HCT116 (cell line): ENCODE data around the gene C1orf159. TPM values are rescaled to one million over a fixed set of nuclear protein-coding genes. Genes with fewer than 3 reads are reported as not detected.

Experiments
- ATAC-seq: fragments of 200-7000 bp; cut with Tn5 transposase; 2 replicates; pipeline ENCODE4 v1.9.1; 2020; ENCODE audit warnings: mild to moderate bottlenecking, moderate library complexity
- BruUV-seq: library from RNA; stranded (reverse); fragments of 400-500 nt; replicated peaks from 2 replicates; lab custom pipeline; 2021; lab: Mats Ljungman, UMichigan
- CTCF ChIA-PET: fragments of 300-600 bp; sonication (Branson Sonifier 250); formaldehyde crosslinking; loops from one replicate; lab custom pipeline; 2021; ENCODE audit warnings: antibody characterized with exemption; lab: Charles Lee
- POLR2A ChIA-PET: fragments of 300-600, 350-600 bp; sonication (Branson Sonifier 250); formaldehyde crosslinking; loops from one replicate; lab custom pipeline; 2021; ENCODE audit warnings: antibody characterized with exemption; lab: Charles Lee
- RAD21 ChIA-PET, 2 experiments: fragments of 300-600 bp; sonication (Branson Sonifier 250); formaldehyde crosslinking; loops; one replicate each; lab custom pipeline; 2023; ENCODE audit warnings: low total read pairs in 2 of 2; ENCODE audit not compliant: uncharacterized antibody in 2 of 2, unreplicated experiment in 2 of 2, low non-redundant PET in 1 of 2; lab: Charles Lee
- DNase-seq: peaks from one replicate; pipeline ENCODE4 v3.0.0-alpha.2; 2010; ENCODE audit warnings: low read depth, low spot score
- H2AFZ ChIP-seq: fragments of 200-600 bp; shearing (Covaris generic), sonication (generic); 2 replicates; pipeline ENCODE4 v1.6.1; 2017; ENCODE audit warnings: low read depth, mixed run types, mixed read lengths, antibody characterized with exemption, low read length; ENCODE audit not compliant: poor library complexity, severe bottlenecking
- H3K27ac ChIP-seq: 2 replicates; pipeline ENCODE4 v1.5.1; 2012; ENCODE audit warnings: low read depth, low read length
- H3K27me3 ChIP-seq: fragments of 200-600 bp; sonication (generic); 2 replicates; pipeline ENCODE4 v1.6.1; 2016; ENCODE audit warnings: mixed run types, low read length, mixed read lengths; ENCODE audit not compliant: insufficient read depth
- H3K36me3 ChIP-seq, 2 experiments: fragments of 200-500 bp in 1 of 2; fragments of 200-600 bp in 1 of 2; sonication (Bioruptor generic) in 1 of 2; sonication (generic) in 1 of 2; 2 replicates each; pipeline versions ENCODE4 v1.5.1 to v1.6.1; 2014 to 2016; ENCODE audit warnings: low read length in 2 of 2, inconsistent platforms in 1 of 2, mixed read lengths in 1 of 2, mixed run types in 1 of 2; ENCODE audit not compliant: insufficient read depth in 2 of 2, control insufficient read depth in 1 of 2
- H3K4me1 ChIP-seq, 2 experiments: fragments of 200-600 bp in 1 of 2; sonication (generic) in 1 of 2; 2 replicates each; pipeline versions ENCODE4 v1.5.1 to v1.6.1; 2012 to 2017; ENCODE audit warnings: low read length in 2 of 2, inconsistent platforms in 1 of 2, mild to moderate bottlenecking in 1 of 2, mixed read lengths in 1 of 2, mixed run types in 1 of 2, moderate library complexity in 1 of 2; ENCODE audit not compliant: insufficient read depth in 2 of 2, control insufficient read depth in 1 of 2
- H3K4me2 ChIP-seq: fragments of 200-600 bp; sonication (generic); 2 replicates; pipeline ENCODE4 v1.6.1; 2017; ENCODE audit warnings: mixed run types, low read length, mixed read lengths
- H3K4me3 ChIP-seq, 2 experiments: fragments of 200-600 bp in 1 of 2; sonication (generic) in 1 of 2; replicated peaks in 1 of 2; 2 replicates each; pipeline ENCODE4 v1.5.1; 2011 to 2016; ENCODE audit warnings: low read length in 2 of 2, control low read depth in 1 of 2, low read depth in 1 of 2, mild to moderate bottlenecking in 1 of 2, mixed read lengths in 1 of 2, mixed run types in 1 of 2
- H3K79me2 ChIP-seq: fragments of 200-600 bp; sonication (generic); 2 replicates; pipeline ENCODE4 v1.6.1; 2017; ENCODE audit warnings: mild to moderate bottlenecking, mixed run types, low read length, moderate library complexity, mixed read lengths; ENCODE audit not compliant: insufficient read depth
- H3K9ac ChIP-seq: fragments of 200-600 bp; sonication (generic); 2 replicates; pipeline ENCODE4 v1.6.1; 2016; ENCODE audit warnings: low read length, mixed read lengths
- H3K9me2 ChIP-seq: fragments of 200-600 bp; sonication (generic), shearing (Covaris generic); 2 replicates; pipeline ENCODE4 v1.6.1; 2017; ENCODE audit warnings: mixed run types, mild to moderate bottlenecking, moderate library complexity; ENCODE audit not compliant: insufficient read depth
- H3K9me3 ChIP-seq, 2 experiments: fragments of 200-500 bp in 1 of 2; fragments of 200-600 bp in 1 of 2; sonication (Bioruptor generic) in 1 of 2; sonication (generic) in 1 of 2; 2 replicates each; pipeline ENCODE4 v1.6.1; 2014 to 2017; ENCODE audit warnings: low read length in 2 of 2, mixed read lengths in 2 of 2, inconsistent platforms in 1 of 2, low read depth in 1 of 2, mild to moderate bottlenecking in 1 of 2, mixed run types in 1 of 2, moderate library complexity in 1 of 2; ENCODE audit not compliant: control insufficient read depth in 1 of 2, insufficient read depth in 1 of 2
- H4K20me1 ChIP-seq: fragments of 200-600 bp; sonication (generic), shearing (Covaris generic); 2 replicates; pipeline ENCODE4 v1.6.1; 2017; ENCODE audit warnings: mixed run types, mild to moderate bottlenecking, moderate library complexity; ENCODE audit not compliant: insufficient read depth
- ATF3 ChIP-seq: IDR thresholded peaks from 2 replicates; pipeline ENCODE4 v1.6.1; 2012
- CBX3 ChIP-seq: IDR thresholded peaks from 2 replicates; pipeline ENCODE4 v1.6.1; 2012; ENCODE audit warnings: low read depth
- EGR1 ChIP-seq: IDR thresholded peaks from 2 replicates; pipeline ENCODE4 v1.6.1; 2012; ENCODE audit warnings: low read depth
- JUND ChIP-seq: IDR thresholded peaks from 2 replicates; pipeline ENCODE4 v1.6.1; 2012
- MAX ChIP-seq: IDR thresholded peaks from 2 replicates; pipeline ENCODE4 v1.6.1; 2012
- POLR2A ChIP-seq: IDR thresholded peaks from 2 replicates; pipeline ENCODE4 v1.7.0; 2011; ENCODE audit warnings: borderline replicate concordance; ENCODE audit not compliant: insufficient read depth, insufficient read length; ENCODE audit errors: extremely low read depth
- RAD21 ChIP-seq: IDR thresholded peaks from 2 replicates; pipeline ENCODE4 v1.6.1; 2012; ENCODE audit warnings: low read depth, mild to moderate bottlenecking
- REST ChIP-seq: IDR thresholded peaks from 2 replicates; pipeline ENCODE4 v1.6.1; 2012; ENCODE audit warnings: low read depth
- SP1 ChIP-seq: IDR thresholded peaks from 2 replicates; pipeline ENCODE4 v1.6.1; 2012; ENCODE audit warnings: low read depth
- SRF ChIP-seq: IDR thresholded peaks from 2 replicates; pipeline ENCODE4 v1.6.1; 2012; ENCODE audit warnings: low read depth
- TCF7L2 ChIP-seq: IDR thresholded peaks from 2 replicates; pipeline ENCODE4 v1.7.0; 2011; ENCODE audit warnings: borderline replicate concordance, inconsistent platforms; ENCODE audit not compliant: insufficient read depth, insufficient read length; ENCODE audit errors: extremely low read depth
- ZBTB33 ChIP-seq: IDR thresholded peaks from 2 replicates; pipeline ENCODE4 v1.6.1; 2011; ENCODE audit warnings: mild to moderate bottlenecking, low read length, moderate library complexity; ENCODE audit not compliant: insufficient replicate concordance; ENCODE audit errors: extremely low read depth
- ZFX ChIP-seq: fragments of 450-650 bp; IDR thresholded peaks from 2 replicates; pipeline ENCODE4 v1.6.1; 2017
- ZNF274 ChIP-seq: fragments of 200-500 bp; sonication (Bioruptor generic); IDR thresholded peaks from 2 replicates; pipeline ENCODE4 v1.6.1; 2014; ENCODE audit warnings: mild to moderate bottlenecking, low read depth, low read length, inconsistent platforms
- intact Hi-C: fragments of 100-400 bp; cut with micrococcal nuclease; formaldehyde crosslinking; loops from 2 replicates; pipeline ENCODE4 v1.10.0; 2022
- total RNA-seq: library from RNA; stranded (reverse); gene quantifications from one replicate; pipeline ENCODE4 v1.2.1, GENCODE V29; 2021; ENCODE audit not compliant: unreplicated experiment

C1orf159 gene
- total RNA-seq, 1 experiment from 2014 or later = 22.7 TPM

- Histone ChIP-seq H3K9me2 (no peaks in the 10 kb centered on the region), H3K4me3 (no peak overlapping the region), H3K27ac (no peak overlapping the region; the same call in 1 of the 2 replicates), H3K9me3 (no peaks in the 10 kb centered on the region), H3K27me3 (no peaks in the 10 kb centered on the region), H3K4me2 (no peak overlapping the region), H3K36me3 (no peaks in the 10 kb centered on the region), H3K9ac (no peak overlapping the region), H3K79me2 (no peaks in the 10 kb centered on the region), H2AFZ (no peak overlapping the region), H3K4me1 (peaks cover 2 to 7% of the 10 kb centered on the region in 2 experiments; a peak in 2 of 4 replicates), H4K20me1 (no peaks in the 10 kb centered on the region)
- intact Hi-C loops = no loop called here
- DNase-seq (no peak), ATAC-seq (no peak)
- TF ChIP-seq SRF (no peak), JUND (no peak), ZBTB33 (no peak), REST (no peak), EGR1 (no peak), TCF7L2 (no peak), MAX (no peak), CBX3 (no peak), ZFX (no peak), ATF3 (no peak), SP1 (no peak), RAD21 (no peak), POLR2A (no peak), ZNF274 (no peak)
- no TSS peak for BruUV-seq
- RAD21 ChIA-PET = no interaction called here
- CTCF ChIA-PET = no interaction called here
- POLR2A ChIA-PET = no interaction called here
Observed at GRCh38 chr1:1144122-1144842, 28.4 kb upstream of the C1orf159 start.
